ENCODE results near the gene ANKRD62. TPM values are rescaled to one million over a fixed set of nuclear protein-coding genes. Genes with fewer than 3 reads are reported as not detected.

Gene ANKRD62
- total and polyA plus RNA-seq, 9 of the 15 experiments (the other 6 are each of a cell fraction or from before 2014, with no cell fraction given): 0.16 to 1.1 (median 0.45) TPM; not detected in 1

DNA sequence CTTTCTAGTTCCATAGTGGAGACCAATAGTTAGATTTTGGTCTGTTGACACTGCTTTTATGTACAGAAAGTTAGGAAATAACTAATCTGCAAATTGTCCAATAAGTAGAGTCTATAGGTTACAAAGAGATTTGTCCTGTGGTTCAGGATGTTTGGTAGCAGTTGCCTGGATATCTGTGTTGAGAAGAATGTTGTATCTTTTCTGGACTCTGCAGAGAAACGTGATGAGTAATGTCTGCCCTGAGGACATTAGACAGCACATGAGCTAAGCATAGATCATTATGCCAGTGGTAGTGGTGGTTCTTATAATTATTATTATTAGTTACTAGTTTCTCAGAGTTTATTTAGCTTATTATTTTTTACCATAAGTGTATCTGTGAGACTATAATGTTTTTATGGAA is 65.8 kb downstream of the ANKRD62 start:
- DNase-seq (ENCODE audit: extremely low read depth in 1 of 4, low spot score in 3 of 4): no peak
- TF ChIP-seq ZNF311 (CRISPR knock-in tag; IDR thresholded peaks at IDR 0.05) (no peak), KDM4B (IDR thresholded peaks at IDR 0.05; ENCODE audit: borderline replicate concordance in 2 of 2, low read depth in 1 of 2) (no peak), PRMT5 (CRISPR knock-in tag; IDR thresholded peaks at IDR 0.05) (no peak)
- Histone ChIP-seq H3K27me3 (ENCODE audit: control insufficient read depth in 2 of 2, insufficient read depth in 2 of 2, low read length in 2 of 2) (0 out of 5 replicates have a peak, but pooled peaks cover 0 to 4% of the 10 kb centered on the region in 2 experiments), H3K27ac (ENCODE audit: extremely low read depth, low read depth, low read length) (no peak overlapping the region), H3K9ac (ENCODE audit: insufficient read depth in 1 of 2, low read depth in 2 of 2, low read length in 2 of 2) (no peak overlapping the region), H3K4me1 (replicated peaks in 1 of 2; ENCODE audit: control insufficient read depth in 2 of 2, insufficient read depth in 2 of 2, low read length in 2 of 2) (no peaks in the 10 kb centered on the region), H3K36me3 (ENCODE audit: control insufficient read depth, insufficient read depth, low read length) (no peaks in the 10 kb centered on the region), H3K79me2 (ENCODE audit: control insufficient read depth, insufficient read depth, low read length) (no peaks in the 10 kb centered on the region), H3K4me3 (no peak overlapping the region), H4K20me1 (replicated peaks; ENCODE audit: control insufficient read depth, insufficient read depth, low read length) (no peaks in the 10 kb centered on the region), H2AFZ (ENCODE audit: low read depth, low read length) (no peak overlapping the region), H3K9me3 (replicated peaks; ENCODE audit: control insufficient read depth, insufficient read depth, low read depth, low read length) (no peaks in the 10 kb centered on the region), H3K4me2 (ENCODE audit: insufficient read depth, low read length) (no peak overlapping the region), H3K9me1 (ENCODE audit: control insufficient read depth, insufficient read depth, low read length) (no peaks in the 10 kb centered on the region)
- intact Hi-C loops (cut with micrococcal nuclease): no loop called here
- FAIRE-seq: no peak
- ChIA-PET CTCF (ENCODE audit: low intra/inter-chr PET ratio) (no interaction called here), POLR2A (interaction anchor here (0.6 to 1.3 kb wide), 3 partner anchors 8 to 216 kb away, joined by 3 to 5 read pairs (median 4); no protein-coding TSS in a partner anchor)
- WGBS (ENCODE audit: insufficient coverage, low coverage, missing lambda C conversion rate): 0% methylated on average over 1 of the region's 1 CpG
- in situ Hi-C loops (cut with MboI): no loop called here
- no TSS peak for BruUV-seq (replicated peaks)
- ATAC-seq: no peak

- Histone ChIP-seq H3K9ac (ENCODE audit: insufficient read depth in 1 of 2, low read depth in 2 of 2, low read length in 2 of 2) (no peak overlapping the region), H3K9me3 (replicated peaks; ENCODE audit: control insufficient read depth, insufficient read depth, low read depth, low read length) (no peaks in the 10 kb centered on the region), H3K4me2 (ENCODE audit: insufficient read depth, low read length) (no peak overlapping the region), H3K4me1 (replicated peaks in 1 of 2; ENCODE audit: control insufficient read depth in 2 of 2, insufficient read depth in 2 of 2, low read length in 2 of 2) (no peaks in the 10 kb centered on the region), H3K36me3 (ENCODE audit: control insufficient read depth, insufficient read depth, low read length) (no peaks in the 10 kb centered on the region), H2AFZ (ENCODE audit: low read depth, low read length) (no peak overlapping the region), H3K27ac (ENCODE audit: extremely low read depth, low read depth, low read length) (no peak overlapping the region), H3K79me2 (ENCODE audit: control insufficient read depth, insufficient read depth, low read length) (no peaks in the 10 kb centered on the region), H4K20me1 (replicated peaks; ENCODE audit: control insufficient read depth, insufficient read depth, low read length) (no peaks in the 10 kb centered on the region), H3K27me3 (ENCODE audit: control insufficient read depth in 2 of 2, insufficient read depth in 2 of 2, low read length in 2 of 2) (0 out of 5 replicates have a peak, but pooled peaks cover 0 to 2% of the 10 kb centered on the region in 2 experiments), H3K9me1 (ENCODE audit: control insufficient read depth, insufficient read depth, low read length) (no peaks in the 10 kb centered on the region), H3K4me3 (no peak overlapping the region)
- FAIRE-seq (no peak), ATAC-seq (no peak), DNase-seq (ENCODE audit: extremely low read depth in 1 of 4, low spot score in 3 of 4) (no peak)
- BruUV-seq (replicated peaks): no TSS peak
- intact Hi-C loops (cut with micrococcal nuclease): no loop called here
- POLR2A ChIA-PET: no interaction called here
- in situ Hi-C loops (cut with MboI): no loop called here
- CTCF ChIA-PET (ENCODE audit: low intra/inter-chr PET ratio): no interaction called here
- TF ChIP-seq SETDB1 (IDR thresholded peaks at IDR 0.05; ENCODE audit: low read length) (no peak), ZNF766 (CRISPR knock-in tag; conservative IDR thresholded peaks at IDR 0.05) (no peak), ZNF133 (CRISPR knock-in tag; IDR thresholded peaks at IDR 0.05) (no peak), ZNF589 (CRISPR knock-in tag; IDR thresholded peaks at IDR 0.05; ENCODE audit: low read depth) (no peak), DIDO1 (tag; IDR thresholded peaks at IDR 0.05; ENCODE audit: low read depth) (no peak), YBX1 (IDR thresholded peaks at IDR 0.05) (no peak), ZNF780A (CRISPR knock-in tag; IDR thresholded peaks at IDR 0.05) (no peak), THRB (CRISPR knock-in tag; conservative IDR thresholded peaks at IDR 0.05) (no peak), FOXK1 (CRISPR knock-in tag; IDR thresholded peaks at IDR 0.05; ENCODE audit: borderline replicate concordance) (no peak), E2F1 (CRISPR knock-in tag; IDR thresholded peaks at IDR 0.05) (no peak), ZNF707 (CRISPR knock-in tag; conservative IDR thresholded peaks at IDR 0.05) (no peak), LCOR (CRISPR knock-in tag; IDR thresholded peaks at IDR 0.05) (no peak), EZH2 (IDR thresholded peaks at IDR 0.05; ENCODE audit: borderline replicate concordance, low read depth, low read length) (no peak), CBFB (CRISPR knock-in tag; IDR thresholded peaks at IDR 0.05) (no peak)
Observed at GRCh38 chr18:12162786-12163185, 69.1 kb downstream of the ANKRD62 start.

Measured in K562 (cell line).